Vagina (tissue), 2 donors: Measurements from ENCODE around the gene SCFD2.

Source experiments
- CTCF ChIP-seq, 3 experiments: fragments of 450-650 bp in 2 of 3; fragments of 200-600 bp in 1 of 3; sonication (generic) in 1 of 3; IDR thresholded peaks; one replicate each; pipeline ENCODE4 v1.5.1; 2017 to 2019; ENCODE audit warnings: antibody characterized with exemption in 3 of 3, mild to moderate bottlenecking in 2 of 3, moderate library complexity in 2 of 3
- POLR2A ChIP-seq, 2 donors: fragments of 450-650 bp; IDR thresholded peaks; one replicate each; pipeline ENCODE4 v1.6.1; 2017; ENCODE audit warnings: antibody characterized with exemption in 2 of 2, mild to moderate bottlenecking in 2 of 2, moderate library complexity in 2 of 2
- POLR2AphosphoS5 ChIP-seq, 2 donors: sonication (generic); formaldehyde crosslinking; IDR thresholded peaks; one replicate each; pipeline ENCODE4 v1.9.0; 2017; ENCODE audit warnings: antibody characterized with exemption in 2 of 2, mild to moderate bottlenecking in 2 of 2, low read depth in 1 of 2; ENCODE audit not compliant: insufficient read depth in 1 of 2

GRCh38 chr4:53076374-53076958, 289.4 kb downstream of the SCFD2 start:
- TF ChIP-seq CTCF (IDR thresholded peaks at IDR 0.05) (no peak), POLR2AphosphoS5 (IDR thresholded peaks at IDR 0.05; ENCODE audit: insufficient read depth in 1 of 2, low read depth in 1 of 2) (no peak), POLR2A (IDR thresholded peaks at IDR 0.05) (no peak)
